Right cardiac atrium (tissue), 5 donors: ENCODE measurements around the gene MOV10L1. TPM values are rescaled to one million over a fixed set of nuclear protein-coding genes. Genes with fewer than 3 reads are reported as not detected.

Source experiments
- ATAC-seq, 2 donors: fragments of 200-7000 bp; cut with Tn5 transposase; one replicate each; pipeline versions ENCODE4 v1.8.0 to v1.9.1; 2020; ENCODE audit warnings: moderate library complexity in 2 of 2, mild to moderate bottlenecking in 1 of 2
- DNase-seq, 3 donors: peaks; one replicate each; pipeline ENCODE4 v3.0.0-alpha.2; 2020
- H3K27ac ChIP-seq: one replicate; pipeline ENCODE4 v1.5.1; 2013; ENCODE audit warnings: mild to moderate bottlenecking, low read length, control low read depth, moderate library complexity
- H3K27me3 ChIP-seq: one replicate; pipeline ENCODE4 v1.6.1; 2013; ENCODE audit not compliant: control insufficient read depth, insufficient read depth
- H3K4me1 ChIP-seq: one replicate; pipeline ENCODE4 v1.6.1; 2013; ENCODE audit warnings: low read length; ENCODE audit not compliant: control insufficient read depth, insufficient read depth
- H3K4me3 ChIP-seq: one replicate; pipeline ENCODE4 v1.5.1; 2013; ENCODE audit warnings: low read length, control low read depth
- H3K9me3 ChIP-seq: one replicate; pipeline ENCODE4 v1.6.1; 2013; ENCODE audit warnings: low read length; ENCODE audit not compliant: control insufficient read depth
- WGBS: extraction: QIAGEN DNeasy Blood & Tissue Kit; methylation state at CpG from one replicate; pipeline ENCODE4 v1.1.7; 2013; 5-methylcytosine and 5-hydroxymethylcytosine counted together
- intact Hi-C, 4 donors: fragments of 100-400 bp; cut with DNase I; formaldehyde crosslinking; loops; one replicate each; pipeline versions ENCODE4 v1.11.0 to v1.14.0; 2022 to 2023
- polyA plus RNA-seq: library from polyadenylated mRNA; stranded (reverse); fragments of 200-250 nt; gene quantifications from one replicate; pipeline ENCODE4 v1.2.3, GENCODE V29; 2013
- total RNA-seq, 4 donors: library from RNA; stranded (reverse); fragmentation: NEBNext Ultra II Directional; extraction: Animal tissue kit (Norgen Biotek cat#: 25700); gene quantifications; one replicate each; pipeline ENCODE4 v1.2.1, GENCODE V29; 2021
- donor health status: healthy with polysubstance abuse.
- donor health status: DM: no; HTN: yes; CAD: no.
- donor health status: DM: no; HTN: no; CAD: no.
- donor health status: DM: no; HTN: yes; CAD: no; lungs with severe emphysema.
- donor health status: DM: yes; HTN: yes; CAD: no.

The MOV10L1 gene
- total and polyA plus RNA-seq, 5 donors, result 0.29 to 0.63 (median 0.53) TPM

- no peak for ATAC-seq
- no peaks in the 10 kb centered on the region for H3K27me3 ChIP-seq
- peak in 1 of 3 donors; percentile 21 for DNase-seq
- no peak overlapping the region for H3K4me3 ChIP-seq
- 82% methylated on average over 33 of the region's 33 CpGs for WGBS
- H3K9me3 ChIP-seq, result no peaks in the 10 kb centered on the region
- intact Hi-C loops, result no loop called here
- no peaks in the 10 kb centered on the region for H3K4me1 ChIP-seq
- H3K27ac ChIP-seq, result no peak overlapping the region
These were observed 62.0 kb downstream of the MOV10L1 start for GRCh38 chr22:50151571-50152537.

- Histone ChIP-seq H3K9me3 (no peaks in the 10 kb centered on the region), H3K4me1 (no peaks in the 10 kb centered on the region), H3K27ac (no peak overlapping the region), H3K4me3 (no peak overlapping the region), H3K27me3 (no peaks in the 10 kb centered on the region)
- intact Hi-C loops, result no loop called here
- DNase-seq (peak in 1 of 3 donors; percentile 31), ATAC-seq (no peak)
- WGBS, result 81% methylated on average over 25 of the region's 25 CpGs
These were observed 63.4 kb downstream of the MOV10L1 start for GRCh38 chr22:50153056-50153755.

GRCh38 chr22:50153756-50154140, 63.9 kb downstream of the MOV10L1 start:
- no peak for ATAC-seq
- Histone ChIP-seq H3K27ac (no peak overlapping the region), H3K4me1 (no peaks in the 10 kb centered on the region), H3K9me3 (no peaks in the 10 kb centered on the region), H3K4me3 (no peak overlapping the region), H3K27me3 (no peaks in the 10 kb centered on the region)
- peak in 1 of 3 donors; percentile 24 for DNase-seq
- intact Hi-C loops, result no loop called here
- 92% methylated on average over 7 of the region's 7 CpGs for WGBS

- Histone ChIP-seq H3K9me3 (no peaks in the 10 kb centered on the region), H3K4me3 (no peak overlapping the region), H3K27me3 (no peaks in the 10 kb centered on the region), H3K4me1 (no peaks in the 10 kb centered on the region), H3K27ac (no peak overlapping the region)
- DNase-seq (peak in 2 of 3 donors; percentile 25 to 28), ATAC-seq (no peak)
- intact Hi-C loops, result no loop called here
- WGBS, result 84% methylated on average over 21 of the region's 21 CpGs
These were observed 68.0 kb downstream of the MOV10L1 start for GRCh38 chr22:50157709-50158375.

- Histone ChIP-seq H3K27ac (no peak overlapping the region), H3K27me3 (no peaks in the 10 kb centered on the region), H3K4me1 (no peaks in the 10 kb centered on the region), H3K4me3 (no peak overlapping the region), H3K9me3 (no peaks in the 10 kb centered on the region)
- ATAC-seq (no peak), DNase-seq (peak in 1 of 3 donors; percentile 25)
- intact Hi-C loops, result no loop called here
- WGBS, result 86% methylated on average over 7 of the region's 7 CpGs
These were observed 71.1 kb downstream of the MOV10L1 start for GRCh38 chr22:50160947-50161346.

- no peak overlapping the region for H3K27ac ChIP-seq
- H3K4me3 ChIP-seq, result no peak overlapping the region
- no peaks in the 10 kb centered on the region for H3K9me3 ChIP-seq
- intact Hi-C loops, result no loop called here
- ATAC-seq, result peak; percentile 36 to 38
- H3K27me3 ChIP-seq, result no peaks in the 10 kb centered on the region
- DNase-seq, result peak in 2 of 3 donors; percentile 34 to 39
- H3K4me1 ChIP-seq, result no peaks in the 10 kb centered on the region
- WGBS, result 86% methylated on average over 23 of the region's 23 CpGs
These were observed 71.9 kb downstream of the MOV10L1 start for GRCh38 chr22:50161508-50162390.

- 81% methylated on average over 10 of the region's 10 CpGs for WGBS
- no peak for ATAC-seq
- Histone ChIP-seq H3K27me3 (no peaks in the 10 kb centered on the region), H3K4me3 (no peak overlapping the region), H3K4me1 (no peaks in the 10 kb centered on the region), H3K27ac (no peak overlapping the region), H3K9me3 (no peaks in the 10 kb centered on the region)
- DNase-seq, result peak in 1 of 3 donors; percentile 26
- intact Hi-C loops, result no loop called here
These were observed 72.7 kb downstream of the MOV10L1 start for GRCh38 chr22:50162391-50162956.

GRCh38 chr22:50165436-50166123, 75.8 kb downstream of the MOV10L1 start:
- H3K27me3 ChIP-seq, result no peaks in the 10 kb centered on the region
- no peaks in the 10 kb centered on the region for H3K9me3 ChIP-seq
- H3K4me3 ChIP-seq, result no peak overlapping the region
- no peak overlapping the region for H3K27ac ChIP-seq
- no peak for ATAC-seq
- intact Hi-C loops, result no loop called here
- H3K4me1 ChIP-seq, result no peaks in the 10 kb centered on the region
- DNase-seq, result peak in 1 of 3 donors; percentile 35
- WGBS, result 95% methylated on average over 28 of the region's 28 CpGs

- intact Hi-C loops, result no loop called here
- DNase-seq (peak in 1 of 3 donors; percentile 19), ATAC-seq (no peak)
- no peaks in the 10 kb centered on the region for H3K27me3 ChIP-seq
- WGBS, result 47% methylated on average over 11 of the region's 11 CpGs
- no peak overlapping the region for H3K4me3 ChIP-seq
- no peaks in the 10 kb centered on the region for H3K4me1 ChIP-seq
- no peaks in the 10 kb centered on the region for H3K9me3 ChIP-seq
- no peak overlapping the region for H3K27ac ChIP-seq
These were observed 78.1 kb downstream of the MOV10L1 start for GRCh38 chr22:50167689-50168489.
